Measurements from ENCODE around the gene CAMKK2.

DNA sequence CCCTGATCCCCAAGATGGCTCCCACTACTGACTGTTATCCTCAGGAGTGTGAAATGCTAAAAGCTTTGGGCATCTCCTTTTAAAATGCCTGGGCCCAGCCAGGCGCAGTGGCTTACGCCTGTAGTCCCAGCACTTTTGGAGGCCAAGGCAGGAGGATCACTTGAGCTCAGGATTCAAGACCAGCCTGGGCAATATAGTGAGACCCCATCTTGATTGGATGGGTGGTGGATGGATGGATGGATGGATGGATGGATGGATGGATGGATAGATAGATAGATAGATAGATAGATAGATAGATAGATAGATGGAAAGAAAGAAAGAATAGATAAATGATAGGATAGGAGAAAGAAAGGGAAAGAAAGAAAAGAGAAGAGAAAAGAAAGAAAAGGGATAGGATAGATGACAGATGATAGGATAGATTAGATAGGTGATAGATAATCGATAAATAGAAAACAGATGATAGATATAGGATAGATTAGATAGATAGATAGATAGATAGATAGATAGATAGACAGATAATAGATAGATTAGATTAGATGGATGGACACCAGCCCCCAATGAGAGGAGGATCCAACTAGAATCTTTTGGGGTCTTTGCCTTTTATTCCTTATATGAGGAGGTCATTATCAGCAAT is 77.0 kb downstream of the CAMKK2 start:
- TF ChIP-seq, protein P1, sequence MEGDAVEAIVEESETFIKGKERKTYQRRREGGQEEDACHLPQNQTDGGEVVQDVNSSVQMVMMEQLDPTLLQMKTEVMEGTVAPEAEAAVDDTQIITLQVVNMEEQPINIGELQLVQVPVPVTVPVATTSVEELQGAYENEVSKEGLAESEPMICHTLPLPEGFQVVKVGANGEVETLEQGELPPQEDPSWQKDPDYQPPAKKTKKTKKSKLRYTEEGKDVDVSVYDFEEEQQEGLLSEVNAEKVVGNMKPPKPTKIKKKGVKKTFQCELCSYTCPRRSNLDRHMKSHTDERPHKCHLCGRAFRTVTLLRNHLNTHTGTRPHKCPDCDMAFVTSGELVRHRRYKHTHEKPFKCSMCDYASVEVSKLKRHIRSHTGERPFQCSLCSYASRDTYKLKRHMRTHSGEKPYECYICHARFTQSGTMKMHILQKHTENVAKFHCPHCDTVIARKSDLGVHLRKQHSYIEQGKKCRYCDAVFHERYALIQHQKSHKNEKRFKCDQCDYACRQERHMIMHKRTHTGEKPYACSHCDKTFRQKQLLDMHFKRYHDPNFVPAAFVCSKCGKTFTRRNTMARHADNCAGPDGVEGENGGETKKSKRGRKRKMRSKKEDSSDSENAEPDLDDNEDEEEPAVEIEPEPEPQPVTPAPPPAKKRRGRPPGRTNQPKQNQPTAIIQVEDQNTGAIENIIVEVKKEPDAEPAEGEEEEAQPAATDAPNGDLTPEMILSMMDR (IDR thresholded peaks at IDR 0.05), result no peak
- TF ChIP-seq POLR2A (IDR thresholded peaks at IDR 0.05) (no peak), POLR2AphosphoS5 (IDR thresholded peaks at IDR 0.05) (no peak)

Measured in suprapubic skin (tissue), 4 donors.